NB4 (cell line): ENCODE results near the gene IGSF21.

ENCODE experiments used
- CTCF ChIP-seq: IDR thresholded peaks from one replicate; pipeline ENCODE4 v1.5.1; 2012; ENCODE audit warnings: low read depth, low read length
- MAX ChIP-seq: IDR thresholded peaks from 2 replicates; pipeline ENCODE4 v1.6.1; 2011; ENCODE audit warnings: low read depth, low read length
- POLR2A ChIP-seq: IDR thresholded peaks from 2 replicates; pipeline ENCODE4 v1.6.1; 2011; ENCODE audit warnings: mild to moderate bottlenecking; ENCODE audit not compliant: insufficient read length; ENCODE audit errors: extremely low read depth

GRCh38 chr1:18401921-18402320, 294.3 kb downstream of the IGSF21 start:
- TF ChIP-seq MAX (no peak), CTCF (no peak), POLR2A (no peak)
